Measurements from ENCODE around the gene PRSS22. TPM values are rescaled to one million over a fixed set of nuclear protein-coding genes. Genes with fewer than 3 reads are reported as not detected.

PRSS22 gene
- total RNA-seq, 2 donors from 2014 or later = 18.6 to 30.9 TPM

DNA sequence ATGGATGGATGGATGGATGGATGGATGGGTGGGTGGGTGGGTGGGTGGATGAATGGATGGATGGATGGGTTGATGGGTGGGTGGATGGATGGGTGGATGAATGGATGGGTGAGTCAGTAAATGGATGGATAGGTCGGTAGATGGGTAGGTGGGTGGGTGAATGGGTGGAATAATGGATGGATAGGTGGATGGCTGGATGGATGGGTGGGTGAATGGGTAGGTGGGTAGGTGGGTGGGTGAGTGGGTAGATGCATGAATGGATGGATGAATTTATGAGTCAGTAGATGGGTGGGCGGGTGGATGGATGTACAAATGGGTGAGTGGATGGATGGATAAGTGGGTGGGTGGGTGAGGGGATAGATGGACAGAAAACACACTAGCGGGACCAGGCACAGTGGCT is 23.0 kb downstream of the PRSS22 start:
- intact Hi-C loops (cut with DNase I) = no loop called here
- 87% methylated on average over 3 of the region's 3 CpGs for WGBS
- Histone ChIP-seq H3K4me1 (replicated peaks) (no peaks in the 10 kb centered on the region), H3K27me3 (replicated peaks; ENCODE audit: insufficient read depth) (no peaks in the 10 kb centered on the region), H3K27ac (peak overlapping the region; percentile 46 to 65), H3K9me3 (no peaks in the 10 kb centered on the region), H3K36me3 (no peaks in the 10 kb centered on the region), H3K4me3 (no peak overlapping the region)
- DNase-seq (ENCODE audit: low spot score) = no peak
- no peak for TF ChIP-seq POLR2A (IDR thresholded peaks at IDR 0.05)
- TF ChIP-seq, protein P1, sequence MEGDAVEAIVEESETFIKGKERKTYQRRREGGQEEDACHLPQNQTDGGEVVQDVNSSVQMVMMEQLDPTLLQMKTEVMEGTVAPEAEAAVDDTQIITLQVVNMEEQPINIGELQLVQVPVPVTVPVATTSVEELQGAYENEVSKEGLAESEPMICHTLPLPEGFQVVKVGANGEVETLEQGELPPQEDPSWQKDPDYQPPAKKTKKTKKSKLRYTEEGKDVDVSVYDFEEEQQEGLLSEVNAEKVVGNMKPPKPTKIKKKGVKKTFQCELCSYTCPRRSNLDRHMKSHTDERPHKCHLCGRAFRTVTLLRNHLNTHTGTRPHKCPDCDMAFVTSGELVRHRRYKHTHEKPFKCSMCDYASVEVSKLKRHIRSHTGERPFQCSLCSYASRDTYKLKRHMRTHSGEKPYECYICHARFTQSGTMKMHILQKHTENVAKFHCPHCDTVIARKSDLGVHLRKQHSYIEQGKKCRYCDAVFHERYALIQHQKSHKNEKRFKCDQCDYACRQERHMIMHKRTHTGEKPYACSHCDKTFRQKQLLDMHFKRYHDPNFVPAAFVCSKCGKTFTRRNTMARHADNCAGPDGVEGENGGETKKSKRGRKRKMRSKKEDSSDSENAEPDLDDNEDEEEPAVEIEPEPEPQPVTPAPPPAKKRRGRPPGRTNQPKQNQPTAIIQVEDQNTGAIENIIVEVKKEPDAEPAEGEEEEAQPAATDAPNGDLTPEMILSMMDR (IDR thresholded peaks at IDR 0.05) = no peak
- TF ChIP-seq POLR2AphosphoS5 (IDR thresholded peaks at IDR 0.05) = no peak

- Histone ChIP-seq H3K4me3 (no peak overlapping the region), H3K27ac (no peak overlapping the region), H3K4me1 (replicated peaks) (peaks cover 6% of the 10 kb centered on the region), H3K36me3 (no peaks in the 10 kb centered on the region), H3K9me3 (no peaks in the 10 kb centered on the region), H3K27me3 (replicated peaks; ENCODE audit: insufficient read depth) (no peaks in the 10 kb centered on the region)
- no peak for DNase-seq (ENCODE audit: low spot score)
- intact Hi-C loops (cut with DNase I) = no loop called here
- no peak for TF ChIP-seq POLR2A (IDR thresholded peaks at IDR 0.05)
- no peak for TF ChIP-seq POLR2AphosphoS5 (IDR thresholded peaks at IDR 0.05)
- TF ChIP-seq, protein P1 (IDR thresholded peaks at IDR 0.05) = no peak
- 73% methylated on average over 7 of the region's 7 CpGs for WGBS
These were observed 24.2 kb downstream of the PRSS22 start for GRCh38 chr16:2833776-2834175.

DNA sequence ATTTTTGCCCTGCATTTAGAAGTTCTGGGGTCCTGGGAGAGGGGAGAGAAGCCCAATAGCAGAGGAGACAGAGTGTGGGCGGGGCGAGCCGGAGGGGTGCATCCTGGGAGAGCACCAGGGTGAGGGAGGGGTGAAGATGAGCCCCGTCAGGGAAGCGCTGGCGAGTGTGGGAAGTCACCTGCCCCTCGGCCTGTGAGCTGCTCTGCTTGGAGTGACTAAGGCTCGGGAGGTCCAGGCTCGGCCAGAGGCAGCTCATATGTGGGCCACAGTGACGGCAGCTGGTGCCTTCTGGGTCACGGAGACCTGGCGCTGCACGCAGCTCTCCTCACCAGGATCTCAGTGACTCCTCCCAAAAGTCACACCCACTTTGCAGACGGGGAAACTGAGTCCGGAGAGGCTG is 26.8 kb downstream of the PRSS22 start:
- H3K4me1 ChIP-seq (replicated peaks) = peaks cover 6% of the 10 kb centered on the region
- TF ChIP-seq POLR2A (IDR thresholded peaks at IDR 0.05) (no peak), POLR2AphosphoS5 (IDR thresholded peaks at IDR 0.05) (no peak)
- TF ChIP-seq, protein P1 (IDR thresholded peaks at IDR 0.05) = no peak
- H3K27ac ChIP-seq = peak overlapping the region; percentile 84 to 92
- H3K27me3 ChIP-seq (replicated peaks; ENCODE audit: insufficient read depth) = no peaks in the 10 kb centered on the region
- 81% methylated on average over 15 of the region's 15 CpGs for WGBS
- no peak for DNase-seq (ENCODE audit: low spot score)
- intact Hi-C loops (cut with DNase I) = no loop called here
- no peak overlapping the region for H3K4me3 ChIP-seq
- H3K9me3 ChIP-seq = no peaks in the 10 kb centered on the region
- H3K36me3 ChIP-seq = no peaks in the 10 kb centered on the region

DNA sequence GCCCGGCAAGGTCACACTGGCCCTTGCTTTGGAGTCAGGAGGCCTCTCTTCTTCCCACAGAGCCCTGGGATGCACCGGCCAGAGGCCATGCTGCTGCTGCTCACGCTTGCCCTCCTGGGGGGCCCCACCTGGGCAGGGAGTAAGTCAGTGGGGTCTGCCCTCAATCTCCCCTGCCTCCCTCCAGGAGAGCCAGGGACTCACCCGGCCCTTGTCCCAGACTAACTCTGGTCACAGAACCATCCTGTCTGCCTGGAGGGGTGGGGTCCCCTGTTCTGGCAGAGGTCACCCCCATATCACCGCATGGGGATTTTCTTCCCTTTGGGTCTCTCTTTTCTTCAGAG is 27.6 kb downstream of the PRSS22 start:
- no peak for DNase-seq (ENCODE audit: low spot score)
- Histone ChIP-seq H3K4me1 (replicated peaks) (peaks cover 6% of the 10 kb centered on the region), H3K4me3 (peak overlapping the region; percentile 25 to 29), H3K9me3 (no peaks in the 10 kb centered on the region), H3K27ac (peak overlapping the region; percentile 84 to 92), H3K36me3 (no peaks in the 10 kb centered on the region), H3K27me3 (replicated peaks; ENCODE audit: insufficient read depth) (no peaks in the 10 kb centered on the region)
- intact Hi-C loops (cut with DNase I) = no loop called here
- WGBS = 73% methylated on average over 5 of the region's 5 CpGs
- TF ChIP-seq, protein P1 (IDR thresholded peaks at IDR 0.05) = no peak

- peaks cover 6% of the 10 kb centered on the region for H3K4me1 ChIP-seq (replicated peaks)
- peak; percentile 88 for DNase-seq (ENCODE audit: low spot score)
- H3K36me3 ChIP-seq = no peaks in the 10 kb centered on the region
- intact Hi-C loops (cut with DNase I) = no loop called here
- no peaks in the 10 kb centered on the region for H3K27me3 ChIP-seq (replicated peaks; ENCODE audit: insufficient read depth)
- WGBS = 33% methylated on average over 24 of the region's 32 CpGs
- peak within 1 kb of the TSS; percentile 84 to 92 for H3K27ac ChIP-seq
- TF ChIP-seq POLR2A (IDR thresholded peaks at IDR 0.05) (no peak), POLR2AphosphoS5 (IDR thresholded peaks at IDR 0.05) (peak; percentile 96)
- TF ChIP-seq, protein P1 (IDR thresholded peaks at IDR 0.05) = peak in 2 of 4 experiments; percentile 20 to 27
- H3K4me3 ChIP-seq = peak within 1 kb of the TSS; percentile 25 to 29
- H3K9me3 ChIP-seq = no peaks in the 10 kb centered on the region
These were observed 28.2 kb downstream of the PRSS22 start, which contains the start of gene ZG16B for GRCh38 chr16:2829501-2830354. Gene ZG16B, plus strand, starts transcription at chr16:2830303. Its CDS starts 139 bp downstream, at chr16:2830442.

Measured in prostate gland (tissue), 2 donors.